Inflammatory macrophage treated with lipopolysaccharide for 4 hours (primary cell): ENCODE results near the gene ADH4.

ENCODE experiments used
- DNase-seq: peaks from one replicate; pipeline ENCODE4 v3.0.0-alpha.2; 2020

ADH4 gene

DNA sequence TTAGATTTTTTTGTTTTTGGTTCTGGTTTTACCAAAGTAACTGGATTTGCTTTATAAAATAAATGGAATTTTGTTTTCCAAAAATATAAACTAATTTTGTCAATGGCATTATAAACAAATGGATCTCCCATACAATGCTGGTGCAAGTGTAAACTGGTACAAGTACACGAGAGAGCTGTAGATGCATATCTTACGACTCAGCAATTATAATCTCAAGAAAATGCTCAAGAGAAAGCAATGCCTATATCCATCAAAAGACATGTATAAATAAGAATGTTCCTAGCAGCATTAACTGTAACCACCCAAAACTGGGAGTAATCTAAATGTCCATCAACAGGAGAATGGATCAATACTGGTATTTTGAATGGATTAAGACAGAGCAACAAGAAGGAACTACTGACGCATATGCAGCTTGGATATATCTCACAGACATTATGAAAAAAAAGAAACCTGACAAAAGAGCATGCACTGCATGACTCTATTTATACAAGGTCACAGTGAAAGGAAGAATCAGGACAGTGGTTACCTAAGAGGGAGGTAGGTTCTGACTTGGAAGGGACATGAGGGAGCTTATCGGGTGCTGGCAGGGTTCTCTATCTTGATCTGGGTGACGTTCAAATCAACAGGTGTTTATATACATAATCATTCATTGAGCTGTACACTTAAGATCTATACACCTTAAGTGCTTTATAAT is 65.0 kb downstream of the ADH4 start:
- no peak for DNase-seq

DNA sequence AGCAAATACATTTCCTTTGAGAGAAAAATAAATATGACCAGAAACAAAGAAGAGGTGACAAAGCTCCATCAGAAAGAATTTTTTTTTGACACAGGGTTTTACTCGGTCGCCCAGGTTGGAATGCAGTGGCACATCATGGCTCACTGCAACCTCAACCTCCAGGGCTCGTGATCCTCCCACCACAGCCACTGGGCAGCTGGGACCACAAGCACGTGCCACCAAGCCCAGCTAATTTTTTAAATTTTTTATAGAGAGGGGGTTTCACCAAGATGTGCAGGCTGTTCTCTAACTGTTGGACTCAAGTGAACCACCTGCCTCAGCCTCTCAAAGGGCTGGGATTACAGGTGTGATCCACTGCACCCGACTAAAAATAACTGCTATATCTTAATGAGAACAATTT is 65.8 kb downstream of the ADH4 start:
- no peak for DNase-seq

DNA sequence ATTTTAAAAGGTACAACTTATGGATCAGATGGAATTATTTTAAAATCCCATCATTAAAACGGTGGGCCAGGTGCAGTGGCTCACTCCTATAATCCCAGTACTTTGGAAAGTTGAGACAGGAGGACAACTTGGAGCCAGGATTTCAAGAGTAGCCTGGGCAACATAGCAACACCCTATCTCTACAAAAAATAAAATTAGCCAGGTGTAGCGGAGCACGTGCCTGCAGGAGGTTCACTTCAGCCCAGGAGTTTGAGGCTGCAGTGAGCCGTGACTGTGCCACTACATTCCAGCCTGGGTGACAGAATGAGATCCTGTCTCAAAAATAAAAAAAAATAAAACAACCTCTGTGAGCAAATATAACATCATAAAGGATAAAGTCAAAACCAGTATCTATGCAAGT is 66.9 kb downstream of the ADH4 start:
- no peak for DNase-seq

DNA sequence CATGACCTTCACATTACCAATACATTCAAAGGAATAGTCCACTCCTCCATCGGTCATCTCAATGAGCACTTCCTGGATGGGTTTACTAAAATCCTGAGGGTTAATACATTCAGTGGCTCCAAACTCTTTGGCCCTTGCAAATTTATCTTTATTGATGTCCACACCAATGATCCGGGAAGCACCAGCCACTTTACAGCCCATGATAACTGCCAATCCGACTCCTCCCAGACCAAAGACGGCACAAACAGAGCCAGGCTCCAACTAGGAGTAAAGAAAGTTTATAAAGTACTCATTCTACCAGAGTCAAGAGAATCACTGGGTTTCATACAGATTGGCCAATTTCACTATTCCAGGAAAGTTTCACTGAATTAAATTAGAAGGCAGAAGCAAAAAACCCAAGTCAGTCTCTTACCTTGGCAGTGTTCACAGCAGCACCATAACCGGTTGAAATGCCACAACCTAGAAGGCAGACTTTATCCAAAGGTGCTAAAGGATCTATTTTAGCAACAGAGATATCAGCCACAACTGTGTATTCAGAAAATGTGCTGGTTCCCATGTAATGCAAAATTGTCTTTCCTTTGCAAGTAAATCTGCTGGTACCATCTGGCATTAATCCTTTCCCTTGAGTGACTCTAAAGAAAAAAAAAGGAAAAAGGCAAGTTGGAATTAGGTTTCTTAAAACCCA is 67.7 kb downstream of the ADH4 start:
- DNase-seq, result no peak

DNA sequence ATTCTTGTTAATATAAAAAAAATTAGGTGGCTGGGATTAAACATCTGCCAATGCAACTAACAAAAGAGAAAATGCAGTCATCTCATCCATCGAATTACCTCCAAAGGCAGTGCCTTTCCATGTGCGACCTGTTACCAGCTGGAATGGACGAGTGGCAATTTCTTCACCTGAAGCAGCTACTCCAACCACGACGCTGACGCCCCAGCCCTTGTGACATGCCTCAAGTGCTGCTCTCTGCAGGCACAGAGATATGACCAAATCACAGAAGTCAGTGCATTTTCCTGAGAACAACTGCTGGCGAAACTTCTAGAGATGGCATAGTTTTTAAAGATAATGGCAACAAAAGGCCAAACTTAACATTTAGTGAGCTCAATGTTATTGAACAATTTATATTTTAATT is 69.3 kb downstream of the ADH4 start:
- DNase-seq, result no peak
